ENCODE measurements around the gene LRRC8B. TPM values are rescaled to one million over a fixed set of nuclear protein-coding genes. Genes with fewer than 3 reads are reported as not detected.

Gene LRRC8B
- total and polyA plus RNA-seq, 2 of the 13 experiments (the other 11 are each of a cell fraction or from before 2014, with no cell fraction given): 4.9 to 7.6 TPM

DNA sequence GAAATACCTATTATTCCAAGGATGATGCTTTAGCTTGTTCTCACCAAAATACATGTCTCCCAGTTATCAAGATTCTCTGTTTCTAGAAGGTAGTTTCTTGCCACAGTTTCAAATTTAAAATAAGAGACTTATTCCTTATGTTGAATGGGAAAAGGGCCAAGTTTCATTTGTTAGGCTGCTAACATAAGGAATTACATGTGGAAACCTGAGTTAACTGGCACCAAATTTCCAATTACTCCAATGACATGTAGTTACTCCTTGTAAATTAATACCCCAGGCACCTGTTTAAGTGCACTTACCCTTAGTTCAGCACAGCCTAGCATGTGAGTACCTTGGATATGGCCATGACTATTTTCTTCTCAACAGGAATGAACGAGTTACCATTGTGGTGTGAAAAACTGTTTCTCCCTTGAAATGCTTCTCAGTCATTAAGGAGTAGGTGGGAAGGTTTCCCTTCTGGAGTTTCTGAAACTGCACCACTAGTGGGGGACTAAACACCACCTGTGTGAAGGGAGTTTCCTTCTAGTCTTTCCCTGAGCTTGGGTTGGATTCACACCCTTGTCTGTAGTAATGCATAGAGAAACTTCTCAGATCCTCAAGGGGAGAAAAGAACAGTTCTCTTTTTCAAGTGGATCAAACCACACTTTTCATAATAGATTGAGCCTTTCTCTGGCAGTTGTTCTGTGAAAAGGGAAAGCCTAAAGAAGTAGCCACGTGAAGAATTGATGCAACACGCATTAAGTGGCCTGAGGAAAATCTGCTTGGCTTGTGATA, 76.0 kb downstream of the LRRC8B start (continued):
- no peak for TF ChIP-seq NPAS2 (CRISPR knock-in tag; IDR thresholded peaks at IDR 0.05; ENCODE audit: borderline replicate concordance)

DNA sequence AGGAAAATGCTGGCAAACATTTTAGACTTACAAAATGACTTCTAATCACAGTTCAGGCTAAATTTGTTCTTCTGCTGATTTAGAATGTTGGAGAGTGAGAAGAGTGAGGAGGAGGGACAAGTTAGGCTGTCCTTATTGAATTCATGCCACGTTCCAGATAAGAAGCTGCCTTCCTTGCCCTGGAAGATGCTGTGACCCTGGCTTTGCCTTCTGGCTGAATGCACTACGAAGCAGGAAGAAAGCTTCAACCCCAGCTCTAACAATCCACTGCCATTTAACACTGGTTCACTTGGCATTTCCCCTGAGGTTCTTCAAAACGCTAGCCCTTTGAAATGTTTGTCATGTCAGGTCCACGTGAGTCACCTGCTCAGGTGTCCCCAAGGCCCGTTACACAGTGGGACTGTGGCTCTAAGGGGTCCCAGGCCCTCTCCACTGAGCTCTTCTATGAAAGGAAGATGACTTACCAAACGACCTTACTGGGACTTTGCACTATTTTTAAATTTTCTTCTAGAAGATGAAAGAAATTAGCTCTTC, 78.3 kb downstream of the LRRC8B start:
- no peak for FAIRE-seq
- Histone ChIP-seq H3K9me3 (ENCODE audit: low read length) (no peaks in the 10 kb centered on the region), H3K9ac (ENCODE audit: insufficient read depth, low read depth, low read length) (no peak overlapping the region), H3K4me1 (ENCODE audit: insufficient read depth, low read length) (peaks cover 14% of the 10 kb centered on the region), H3K79me2 (ENCODE audit: insufficient read depth, low read length) (no peaks in the 10 kb centered on the region), H2AFZ (ENCODE audit: low read length) (no peak overlapping the region), H3K27ac (ENCODE audit: extremely low read length, insufficient read depth, low read length) (no peak overlapping the region), H4K20me1 (ENCODE audit: insufficient read depth, low read length) (no peaks in the 10 kb centered on the region), H3K4me2 (ENCODE audit: low read depth, low read length) (no peak overlapping the region), H3K36me3 (replicated peaks in 1 of 2; ENCODE audit: control insufficient read depth in 1 of 2, insufficient read depth in 2 of 2, low read length in 2 of 2) (no peaks in the 10 kb centered on the region), H3K4me3 (replicated peaks in 1 of 3; ENCODE audit: insufficient read depth in 1 of 3, low read depth in 2 of 3, low read length in 3 of 3) (no peak overlapping the region), H3K27me3 (ENCODE audit: control insufficient read depth in 1 of 2, insufficient read depth in 2 of 2, low read length in 2 of 2) (no peaks in the 10 kb centered on the region)
- TF ChIP-seq ZNF256 (CRISPR knock-in tag; conservative IDR thresholded peaks at IDR 0.05) (no peak), ZNF616 (CRISPR knock-in tag; IDR thresholded peaks at IDR 0.05; ENCODE audit: low read depth) (no peak), MAFK (conservative IDR thresholded peaks at IDR 0.05 in 1 of 2, IDR thresholded peaks at IDR 0.05 in 1 of 2; ENCODE audit: low read length in 2 of 2) (no peak), ZNF282 (IDR thresholded peaks at IDR 0.05; ENCODE audit: partially characterized antibody) (no peak), ZNF598 (CRISPR knock-in tag; IDR thresholded peaks at IDR 0.05; ENCODE audit: borderline replicate concordance) (no peak), CEBPG (CRISPR knock-in tag; IDR thresholded peaks at IDR 0.05) (no peak), ELF4 (CRISPR knock-in tag; IDR thresholded peaks at IDR 0.05; ENCODE audit: borderline replicate concordance) (no peak), MED13 (CRISPR knock-in tag; IDR thresholded peaks at IDR 0.05) (no peak), ZBTB7A (CRISPR knock-in tag; IDR thresholded peaks at IDR 0.05) (no peak), ZNF3 (CRISPR knock-in tag; IDR thresholded peaks at IDR 0.05) (no peak), NCOA5 (CRISPR knock-in tag; IDR thresholded peaks at IDR 0.05) (no peak)
- TF ChIP-seq, protein P1, sequence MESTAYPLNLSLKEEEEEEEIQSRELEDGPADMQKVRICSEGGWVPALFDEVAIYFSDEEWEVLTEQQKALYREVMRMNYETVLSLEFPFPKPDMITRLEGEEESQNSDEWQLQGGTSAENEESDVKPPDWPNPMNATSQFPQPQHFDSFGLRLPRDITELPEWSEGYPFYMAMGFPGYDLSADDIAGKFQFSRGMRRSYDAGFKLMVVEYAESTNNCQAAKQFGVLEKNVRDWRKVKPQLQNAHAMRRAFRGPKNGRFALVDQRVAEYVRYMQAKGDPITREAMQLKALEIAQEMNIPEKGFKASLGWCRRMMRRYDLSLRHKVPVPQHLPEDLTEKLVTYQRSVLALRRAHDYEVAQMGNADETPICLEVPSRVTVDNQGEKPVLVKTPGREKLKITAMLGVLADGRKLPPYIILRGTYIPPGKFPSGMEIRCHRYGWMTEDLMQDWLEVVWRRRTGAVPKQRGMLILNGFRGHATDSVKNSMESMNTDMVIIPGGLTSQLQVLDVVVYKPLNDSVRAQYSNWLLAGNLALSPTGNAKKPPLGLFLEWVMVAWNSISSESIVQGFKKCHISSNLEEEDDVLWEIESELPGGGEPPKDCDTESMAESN (CRISPR knock-in tag; conservative IDR thresholded peaks at IDR 0.05): no peak
- TF ChIP-seq, protein P2, sequence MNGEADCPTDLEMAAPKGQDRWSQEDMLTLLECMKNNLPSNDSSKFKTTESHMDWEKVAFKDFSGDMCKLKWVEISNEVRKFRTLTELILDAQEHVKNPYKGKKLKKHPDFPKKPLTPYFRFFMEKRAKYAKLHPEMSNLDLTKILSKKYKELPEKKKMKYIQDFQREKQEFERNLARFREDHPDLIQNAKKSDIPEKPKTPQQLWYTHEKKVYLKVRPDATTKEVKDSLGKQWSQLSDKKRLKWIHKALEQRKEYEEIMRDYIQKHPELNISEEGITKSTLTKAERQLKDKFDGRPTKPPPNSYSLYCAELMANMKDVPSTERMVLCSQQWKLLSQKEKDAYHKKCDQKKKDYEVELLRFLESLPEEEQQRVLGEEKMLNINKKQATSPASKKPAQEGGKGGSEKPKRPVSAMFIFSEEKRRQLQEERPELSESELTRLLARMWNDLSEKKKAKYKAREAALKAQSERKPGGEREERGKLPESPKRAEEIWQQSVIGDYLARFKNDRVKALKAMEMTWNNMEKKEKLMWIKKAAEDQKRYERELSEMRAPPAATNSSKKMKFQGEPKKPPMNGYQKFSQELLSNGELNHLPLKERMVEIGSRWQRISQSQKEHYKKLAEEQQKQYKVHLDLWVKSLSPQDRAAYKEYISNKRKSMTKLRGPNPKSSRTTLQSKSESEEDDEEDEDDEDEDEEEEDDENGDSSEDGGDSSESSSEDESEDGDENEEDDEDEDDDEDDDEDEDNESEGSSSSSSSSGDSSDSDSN (CRISPR knock-in tag; IDR thresholded peaks at IDR 0.05): no peak
- TF ChIP-seq, protein P3, sequence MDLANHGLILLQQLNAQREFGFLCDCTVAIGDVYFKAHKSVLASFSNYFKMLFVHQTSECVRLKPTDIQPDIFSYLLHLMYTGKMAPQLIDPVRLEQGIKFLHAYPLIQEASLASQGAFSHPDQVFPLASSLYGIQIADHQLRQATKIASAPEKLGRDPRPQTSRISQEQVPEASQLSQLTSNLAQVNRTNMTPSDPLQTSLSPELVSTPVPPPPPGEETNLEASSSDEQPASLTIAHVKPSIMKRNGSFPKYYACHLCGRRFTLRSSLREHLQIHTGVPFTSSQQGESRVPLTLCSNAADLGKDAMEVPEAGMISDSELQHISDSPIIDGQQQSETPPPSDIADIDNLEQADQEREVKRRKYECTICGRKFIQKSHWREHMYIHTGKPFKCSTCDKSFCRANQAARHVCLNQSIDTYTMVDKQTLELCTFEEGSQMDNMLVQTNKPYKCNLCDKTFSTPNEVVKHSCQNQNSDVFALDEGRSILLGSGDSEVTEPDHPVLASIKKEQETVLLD (CRISPR knock-in tag; IDR thresholded peaks at IDR 0.05; ENCODE audit: low read depth): no peak
- in situ Hi-C loops (cut with HindIII; ENCODE audit: extremely low pct_ligation_motif_present, low pct_unique_long_range_greater_than_20kb) (loop anchor here (10.0 kb wide), 1 partner anchor 88 kb away; no protein-coding TSS in a partner anchor), intact Hi-C loops (cut with micrococcal nuclease; ENCODE audit: unreplicated experiment) (no loop called here)
- no TSS peak for BruUV-seq (replicated peaks)
- CTCF ChIA-PET (ENCODE audit: low intra/inter-chr PET ratio, low total read pairs): no interaction called here
- ATAC-seq: no peak
- 50% methylated on average over 6 of the region's 6 CpGs for WGBS (ENCODE audit: low lambda C conversion rate)
- no peak for DNase-seq (ENCODE audit: low spot score)
- POLR2A ChIA-PET: no interaction called here
